ENCODE results near the gene DGKK. TPM values are rescaled to one million over a fixed set of nuclear protein-coding genes. Genes with fewer than 3 reads are reported as not detected.

DGKK gene
- total RNA-seq, 1 experiment from 2014 or later: not detected

DNA sequence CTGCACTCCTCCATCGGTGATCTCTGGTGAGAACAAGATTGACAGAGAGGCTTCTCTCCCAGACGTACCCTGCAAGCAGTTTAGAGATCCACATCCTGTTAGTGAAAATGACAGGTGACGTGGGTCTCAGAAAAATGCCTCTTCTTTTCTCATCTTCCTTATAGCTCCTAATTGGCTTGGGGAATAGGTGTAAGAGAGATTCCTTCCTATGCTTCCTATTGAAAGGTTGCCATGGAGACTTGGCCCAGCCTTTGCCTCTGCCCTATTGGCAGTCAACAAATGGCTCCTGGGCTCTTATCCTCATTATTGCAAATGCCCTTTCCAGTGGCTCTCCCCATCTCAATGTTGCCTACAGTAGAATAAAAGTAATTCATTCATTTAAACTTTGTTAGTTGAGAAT lies 26.5 kb upstream of the DGKK start:
- no peak overlapping the region for H3K9ac ChIP-seq (ENCODE audit: low read length)
- no peak overlapping the region for H2AFZ ChIP-seq (ENCODE audit: low read length)
- H3F3A ChIP-seq (ENCODE audit: low read length, unreplicated experiment): no peaks in the 10 kb centered on the region
- H3K27me3 ChIP-seq (ENCODE audit: low read length): no peaks in the 10 kb centered on the region
- H3K9me2 ChIP-seq (replicated peaks; ENCODE audit: low read length): no peaks in the 10 kb centered on the region
- H4K20me1 ChIP-seq (ENCODE audit: low read length): no peaks in the 10 kb centered on the region
- BruUV-seq (replicated peaks): no TSS peak
- no peaks in the 10 kb centered on the region for H3K36me3 ChIP-seq (ENCODE audit: low read depth, low read length)
- ChIA-PET POLR2A (ENCODE audit: unreplicated experiment) (no interaction called here), CTCF (no interaction called here)
- no peaks in the 10 kb centered on the region for H3K9me3 ChIP-seq (ENCODE audit: low read length)
- no peak for TF ChIP-seq EZH2 (IDR thresholded peaks at IDR 0.05; ENCODE audit: low read length, unreplicated experiment)
- TF ChIP-seq EZH2phosphoT487 (IDR thresholded peaks at IDR 0.05; ENCODE audit: borderline replicate concordance, low read length): no peak
- TF ChIP-seq, protein P1, sequence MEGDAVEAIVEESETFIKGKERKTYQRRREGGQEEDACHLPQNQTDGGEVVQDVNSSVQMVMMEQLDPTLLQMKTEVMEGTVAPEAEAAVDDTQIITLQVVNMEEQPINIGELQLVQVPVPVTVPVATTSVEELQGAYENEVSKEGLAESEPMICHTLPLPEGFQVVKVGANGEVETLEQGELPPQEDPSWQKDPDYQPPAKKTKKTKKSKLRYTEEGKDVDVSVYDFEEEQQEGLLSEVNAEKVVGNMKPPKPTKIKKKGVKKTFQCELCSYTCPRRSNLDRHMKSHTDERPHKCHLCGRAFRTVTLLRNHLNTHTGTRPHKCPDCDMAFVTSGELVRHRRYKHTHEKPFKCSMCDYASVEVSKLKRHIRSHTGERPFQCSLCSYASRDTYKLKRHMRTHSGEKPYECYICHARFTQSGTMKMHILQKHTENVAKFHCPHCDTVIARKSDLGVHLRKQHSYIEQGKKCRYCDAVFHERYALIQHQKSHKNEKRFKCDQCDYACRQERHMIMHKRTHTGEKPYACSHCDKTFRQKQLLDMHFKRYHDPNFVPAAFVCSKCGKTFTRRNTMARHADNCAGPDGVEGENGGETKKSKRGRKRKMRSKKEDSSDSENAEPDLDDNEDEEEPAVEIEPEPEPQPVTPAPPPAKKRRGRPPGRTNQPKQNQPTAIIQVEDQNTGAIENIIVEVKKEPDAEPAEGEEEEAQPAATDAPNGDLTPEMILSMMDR (conservative IDR thresholded peaks at IDR 0.05; ENCODE audit: low read depth, low read length): no peak
- no peaks in the 10 kb centered on the region for H3K79me2 ChIP-seq (ENCODE audit: low read length)
- no peak overlapping the region for H3K4me2 ChIP-seq (ENCODE audit: low read length)
- ATAC-seq: no peak
- H3K4me3 ChIP-seq (ENCODE audit: low read length): no peak overlapping the region
- intact Hi-C loops (cut with micrococcal nuclease): no loop called here
- no peak for DNase-seq
- no peaks in the 10 kb centered on the region for H3K4me1 ChIP-seq (ENCODE audit: insufficient read depth, low read length)
- no peak overlapping the region for H3K27ac ChIP-seq (ENCODE audit: low read length)

DNA sequence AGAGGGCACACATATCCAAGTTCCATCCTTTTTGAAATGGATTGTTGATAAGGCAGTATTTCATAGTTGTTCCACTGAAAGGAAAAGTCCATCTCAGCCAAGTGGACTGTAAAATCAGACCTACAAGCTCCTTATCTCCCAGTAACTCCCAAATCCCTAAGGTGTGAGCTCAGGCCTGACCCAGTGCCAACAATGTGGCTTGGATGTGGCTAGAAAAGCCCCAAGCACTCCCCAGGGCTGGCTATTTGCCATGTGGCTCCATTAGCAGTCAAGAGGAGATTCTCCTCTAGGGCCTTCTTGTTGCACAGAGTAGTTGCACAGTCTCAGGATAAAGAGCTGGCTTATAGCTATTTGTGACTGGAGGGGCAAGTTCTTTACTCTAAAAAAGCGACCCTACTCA lies 25.0 kb upstream of the DGKK start:
- CTCF ChIA-PET: no interaction called here
- no peak for DNase-seq
- Histone ChIP-seq H4K20me1 (ENCODE audit: low read length) (no peaks in the 10 kb centered on the region), H3F3A (ENCODE audit: low read length, unreplicated experiment) (no peaks in the 10 kb centered on the region), H2AFZ (ENCODE audit: low read length) (no peak overlapping the region), H3K9ac (ENCODE audit: low read length) (no peak overlapping the region), H3K27me3 (ENCODE audit: low read length) (no peaks in the 10 kb centered on the region), H3K9me2 (replicated peaks; ENCODE audit: low read length) (no peaks in the 10 kb centered on the region), H3K27ac (ENCODE audit: low read length) (no peak overlapping the region), H3K4me2 (ENCODE audit: low read length) (no peak overlapping the region), H3K4me3 (ENCODE audit: low read length) (no peak overlapping the region), H3K9me3 (ENCODE audit: low read length) (no peaks in the 10 kb centered on the region), H3K36me3 (ENCODE audit: low read depth, low read length) (no peaks in the 10 kb centered on the region), H3K79me2 (ENCODE audit: low read length) (no peaks in the 10 kb centered on the region), H3K4me1 (ENCODE audit: insufficient read depth, low read length) (no peaks in the 10 kb centered on the region)
- POLR2A ChIA-PET (ENCODE audit: unreplicated experiment): no interaction called here
- no TSS peak for BruUV-seq (replicated peaks)
- intact Hi-C loops (cut with micrococcal nuclease): no loop called here
- ATAC-seq: no peak
- TF ChIP-seq, protein P1 (conservative IDR thresholded peaks at IDR 0.05; ENCODE audit: low read depth, low read length): no peak
- TF ChIP-seq EZH2 (IDR thresholded peaks at IDR 0.05; ENCODE audit: low read length, unreplicated experiment): no peak
- no peak for TF ChIP-seq EZH2phosphoT487 (IDR thresholded peaks at IDR 0.05; ENCODE audit: borderline replicate concordance, low read length)

DNA sequence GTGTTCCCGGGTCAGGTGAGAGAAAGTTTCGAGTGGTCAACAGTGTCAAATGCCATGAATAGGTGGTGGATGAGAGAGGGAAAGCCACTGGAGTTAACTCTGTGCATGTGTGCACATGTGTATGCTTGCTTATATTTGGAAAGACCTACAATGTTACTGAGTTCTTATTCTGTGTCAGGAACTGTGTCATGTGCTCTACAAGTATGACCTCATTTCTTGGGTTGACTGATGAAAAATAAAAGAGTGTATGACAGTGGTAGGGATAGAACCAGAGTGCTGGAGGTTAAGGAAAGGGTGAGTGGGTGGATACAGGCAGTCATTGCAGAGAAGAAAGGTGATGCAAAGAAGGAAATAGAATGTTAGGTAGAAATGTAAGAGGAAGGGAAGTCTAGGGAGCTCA lies 22.1 kb upstream of the DGKK start:
- no peaks in the 10 kb centered on the region for H4K20me1 ChIP-seq (ENCODE audit: low read length)
- H3K9ac ChIP-seq (ENCODE audit: low read length): no peak overlapping the region
- no peaks in the 10 kb centered on the region for H3K4me1 ChIP-seq (ENCODE audit: insufficient read depth, low read length)
- POLR2A ChIA-PET (ENCODE audit: unreplicated experiment): no interaction called here
- H2AFZ ChIP-seq (ENCODE audit: low read length): no peak overlapping the region
- intact Hi-C loops (cut with micrococcal nuclease): no loop called here
- H3K9me2 ChIP-seq (replicated peaks; ENCODE audit: low read length): no peaks in the 10 kb centered on the region
- no peak overlapping the region for H3K4me2 ChIP-seq (ENCODE audit: low read length)
- H3K27me3 ChIP-seq (ENCODE audit: low read length): no peaks in the 10 kb centered on the region
- DNase-seq (no peak), ATAC-seq (no peak)
- CTCF ChIA-PET: no interaction called here
- H3F3A ChIP-seq (ENCODE audit: low read length, unreplicated experiment): no peaks in the 10 kb centered on the region
- BruUV-seq (replicated peaks): no TSS peak
- H3K9me3 ChIP-seq (ENCODE audit: low read length): no peaks in the 10 kb centered on the region
- TF ChIP-seq, protein P1 (conservative IDR thresholded peaks at IDR 0.05; ENCODE audit: low read depth, low read length): no peak
- no peak for TF ChIP-seq EZH2 (IDR thresholded peaks at IDR 0.05; ENCODE audit: low read length, unreplicated experiment)
- no peak for TF ChIP-seq EZH2phosphoT487 (IDR thresholded peaks at IDR 0.05; ENCODE audit: borderline replicate concordance, low read length)
- H3K27ac ChIP-seq (ENCODE audit: low read length): no peak overlapping the region
- H3K36me3 ChIP-seq (ENCODE audit: low read depth, low read length): no peaks in the 10 kb centered on the region
- H3K79me2 ChIP-seq (ENCODE audit: low read length): no peaks in the 10 kb centered on the region
- H3K4me3 ChIP-seq (ENCODE audit: low read length): no peak overlapping the region
